Measurements from ENCODE around the gene CIRBP. TPM values are rescaled to one million over a fixed set of nuclear protein-coding genes. Genes with fewer than 3 reads are reported as not detected.

The CIRBP gene
- total RNA-seq, 4 donors from 2014 or later: 258 to 623 (median 458) TPM

- no peak for TF ChIP-seq POLR2A (IDR thresholded peaks at IDR 0.05)
- no peak for TF ChIP-seq CTCF (IDR thresholded peaks at IDR 0.05)
- Histone ChIP-seq H3K36me3 (peaks cover 0 to 31% (median 0%) of the 10 kb centered on the region in 3 donors), H3K27me3 (peaks cover 0 to 8% of the 10 kb centered on the region in 2 donors), H3K4me3 (no peak overlapping the region), H3K4me1 (peaks cover 0 to 32% (median 0%) of the 10 kb centered on the region in 4 donors), H3K27ac (no peak overlapping the region), H3K9me3 (no peaks in the 10 kb centered on the region)
- no peak for DNase-seq
Observed at GRCh38 chr19:1229924-1230782, 39.0 kb upstream of the CIRBP start.

GRCh38 chr19:1230783-1231489 lies 38.2 kb upstream of the CIRBP start:
- H3K9me3 ChIP-seq: no peaks in the 10 kb centered on the region
- no peak overlapping the region for H3K4me3 ChIP-seq
- TF ChIP-seq CTCF (IDR thresholded peaks at IDR 0.05) (no peak), POLR2A (IDR thresholded peaks at IDR 0.05) (no peak)
- no peak for DNase-seq
- peaks cover 0 to 33% (median 0%) of the 10 kb centered on the region in 4 donors for H3K4me1 ChIP-seq
- H3K27me3 ChIP-seq: peaks cover 0 to 10% of the 10 kb centered on the region in 2 donors
- H3K27ac ChIP-seq: no peak overlapping the region
- H3K36me3 ChIP-seq: peaks cover 0 to 25% (median 0%) of the 10 kb centered on the region in 3 donors

- Histone ChIP-seq H3K27me3 (peaks cover 0 to 16% of the 10 kb centered on the region in 2 donors), H3K9me3 (no peaks in the 10 kb centered on the region), H3K27ac (peak overlapping the region in 1 of 4 donors; percentile 21), H3K36me3 (peaks cover 0 to 15% (median 0%) of the 10 kb centered on the region in 3 donors), H3K4me3 (no peak overlapping the region), H3K4me1 (peaks cover 0 to 35% (median 3%) of the 10 kb centered on the region in 4 donors)
- DNase-seq: no peak
- no peak for TF ChIP-seq POLR2A (IDR thresholded peaks at IDR 0.05)
- no peak for TF ChIP-seq CTCF (IDR thresholded peaks at IDR 0.05)
Observed at GRCh38 chr19:1231729-1232637, 37.1 kb upstream of the CIRBP start.

- Histone ChIP-seq H3K4me3 (no peak overlapping the region), H3K4me1 (peaks cover 0 to 41% (median 8%) of the 10 kb centered on the region in 4 donors), H3K27ac (peak overlapping the region in 1 of 4 donors; percentile 21), H3K27me3 (peaks cover 0 to 21% of the 10 kb centered on the region in 2 donors), H3K9me3 (no peaks in the 10 kb centered on the region), H3K36me3 (peaks cover 0 to 8% (median 0%) of the 10 kb centered on the region in 3 donors)
- TF ChIP-seq CTCF (IDR thresholded peaks at IDR 0.05): no peak
- no peak for TF ChIP-seq POLR2A (IDR thresholded peaks at IDR 0.05)
- peak in 1 of 3 donors; percentile 57 for DNase-seq
Observed at GRCh38 chr19:1232652-1233072, 36.5 kb upstream of the CIRBP start.

All from Peyer's patch (tissue), 4 donors.